Testis (tissue), 2 donors: ENCODE measurements around the gene B4GALNT4.

ENCODE experiments used
- POLR2A ChIP-seq: fragments of 450-650 bp; IDR thresholded peaks from one replicate; pipeline ENCODE4 v1.6.1; 2017; ENCODE audit warnings: antibody characterized with exemption, mild to moderate bottlenecking, moderate library complexity
- TF ChIP-seq, protein P1 (sequence below), 3 experiments: fragments of 450-650 bp in 2 of 3; fragments of 200-600 bp in 1 of 3; sonication (generic) in 1 of 3; IDR thresholded peaks; one replicate each; pipeline ENCODE4 v1.5.1; 2016 to 2019; ENCODE audit warnings: antibody characterized with exemption in 3 of 3, mild to moderate bottlenecking in 2 of 3, moderate library complexity in 1 of 3

DNA sequence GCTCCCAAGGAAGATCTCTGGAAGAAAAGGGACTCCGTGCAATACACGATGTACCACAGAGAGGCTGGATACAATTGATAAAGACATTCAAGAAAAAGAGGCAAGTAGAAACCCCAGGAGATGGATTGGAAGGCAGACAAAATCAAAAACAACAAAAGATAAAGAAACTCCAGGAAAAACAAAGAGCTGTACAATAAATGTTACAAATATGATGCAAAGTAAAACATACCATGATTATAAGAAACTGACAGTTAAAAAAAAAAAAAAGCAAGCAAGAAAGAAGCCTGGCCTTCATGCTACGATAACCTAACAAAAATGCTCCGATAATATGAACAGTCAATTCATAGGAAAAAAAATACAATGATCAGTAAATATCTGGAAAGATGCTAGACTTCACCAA, 56.0 kb downstream of the B4GALNT4 start:
- TF ChIP-seq, protein P1, sequence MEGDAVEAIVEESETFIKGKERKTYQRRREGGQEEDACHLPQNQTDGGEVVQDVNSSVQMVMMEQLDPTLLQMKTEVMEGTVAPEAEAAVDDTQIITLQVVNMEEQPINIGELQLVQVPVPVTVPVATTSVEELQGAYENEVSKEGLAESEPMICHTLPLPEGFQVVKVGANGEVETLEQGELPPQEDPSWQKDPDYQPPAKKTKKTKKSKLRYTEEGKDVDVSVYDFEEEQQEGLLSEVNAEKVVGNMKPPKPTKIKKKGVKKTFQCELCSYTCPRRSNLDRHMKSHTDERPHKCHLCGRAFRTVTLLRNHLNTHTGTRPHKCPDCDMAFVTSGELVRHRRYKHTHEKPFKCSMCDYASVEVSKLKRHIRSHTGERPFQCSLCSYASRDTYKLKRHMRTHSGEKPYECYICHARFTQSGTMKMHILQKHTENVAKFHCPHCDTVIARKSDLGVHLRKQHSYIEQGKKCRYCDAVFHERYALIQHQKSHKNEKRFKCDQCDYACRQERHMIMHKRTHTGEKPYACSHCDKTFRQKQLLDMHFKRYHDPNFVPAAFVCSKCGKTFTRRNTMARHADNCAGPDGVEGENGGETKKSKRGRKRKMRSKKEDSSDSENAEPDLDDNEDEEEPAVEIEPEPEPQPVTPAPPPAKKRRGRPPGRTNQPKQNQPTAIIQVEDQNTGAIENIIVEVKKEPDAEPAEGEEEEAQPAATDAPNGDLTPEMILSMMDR (IDR thresholded peaks at IDR 0.05) = no peak
- no peak for TF ChIP-seq POLR2A
